ENCODE results near the gene TRAF4.
A peak's percentile ranks its signal among the peaks of the same experiment; 100 is the strongest.

Gene TRAF4, protein sequence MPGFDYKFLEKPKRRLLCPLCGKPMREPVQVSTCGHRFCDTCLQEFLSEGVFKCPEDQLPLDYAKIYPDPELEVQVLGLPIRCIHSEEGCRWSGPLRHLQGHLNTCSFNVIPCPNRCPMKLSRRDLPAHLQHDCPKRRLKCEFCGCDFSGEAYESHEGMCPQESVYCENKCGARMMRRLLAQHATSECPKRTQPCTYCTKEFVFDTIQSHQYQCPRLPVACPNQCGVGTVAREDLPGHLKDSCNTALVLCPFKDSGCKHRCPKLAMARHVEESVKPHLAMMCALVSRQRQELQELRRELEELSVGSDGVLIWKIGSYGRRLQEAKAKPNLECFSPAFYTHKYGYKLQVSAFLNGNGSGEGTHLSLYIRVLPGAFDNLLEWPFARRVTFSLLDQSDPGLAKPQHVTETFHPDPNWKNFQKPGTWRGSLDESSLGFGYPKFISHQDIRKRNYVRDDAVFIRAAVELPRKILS

DNA sequence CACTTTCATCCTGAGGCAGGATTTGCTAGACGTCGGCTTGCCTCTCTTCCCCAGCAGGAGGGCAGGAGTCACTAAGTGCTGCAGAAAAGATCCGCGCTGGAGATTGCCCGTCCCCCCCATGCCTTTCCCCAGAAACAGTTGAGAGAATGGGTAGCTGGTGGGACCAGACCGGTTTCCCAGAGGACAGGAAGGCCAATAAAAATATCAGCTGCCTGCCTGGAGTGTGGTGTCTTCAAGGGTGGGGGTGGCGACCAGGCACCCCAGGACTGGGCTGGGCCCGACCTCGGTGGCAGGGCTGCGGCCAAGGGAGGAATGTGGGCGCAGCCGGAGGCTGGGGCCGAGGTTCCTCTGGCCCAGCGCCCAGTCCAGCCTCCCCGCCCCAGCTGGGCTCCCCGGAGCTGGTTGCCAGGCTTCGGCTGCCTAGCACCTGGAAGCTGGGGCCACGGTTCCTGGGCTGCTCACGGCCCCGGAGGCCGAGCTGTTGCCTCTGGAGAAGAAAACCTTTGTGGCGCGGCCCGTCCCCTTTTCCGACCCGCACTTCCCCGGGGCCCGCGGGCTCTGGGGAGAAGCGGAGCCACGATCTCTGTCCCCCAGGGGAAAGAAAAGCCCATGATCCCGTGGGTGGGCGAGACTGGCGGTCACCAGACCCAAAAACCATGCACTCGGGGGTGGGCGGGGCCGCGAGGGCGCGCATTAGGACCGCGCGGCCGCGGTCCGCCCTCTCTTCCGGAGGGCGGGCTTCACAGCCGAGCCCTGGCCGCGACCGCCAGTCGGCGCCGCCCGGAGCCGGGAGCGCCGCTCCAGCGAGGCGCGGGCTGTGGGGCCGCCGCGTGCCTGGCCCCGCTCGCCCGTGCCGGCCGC lies at the start of gene TRAF4:
TSS of gene TRAF4 (plus strand) at position 769 of the 861 bp plus-strand sequence. CDS start 102 bp downstream, outside the sequence.
- peak; percentile 52 for DNase-seq

DNA sequence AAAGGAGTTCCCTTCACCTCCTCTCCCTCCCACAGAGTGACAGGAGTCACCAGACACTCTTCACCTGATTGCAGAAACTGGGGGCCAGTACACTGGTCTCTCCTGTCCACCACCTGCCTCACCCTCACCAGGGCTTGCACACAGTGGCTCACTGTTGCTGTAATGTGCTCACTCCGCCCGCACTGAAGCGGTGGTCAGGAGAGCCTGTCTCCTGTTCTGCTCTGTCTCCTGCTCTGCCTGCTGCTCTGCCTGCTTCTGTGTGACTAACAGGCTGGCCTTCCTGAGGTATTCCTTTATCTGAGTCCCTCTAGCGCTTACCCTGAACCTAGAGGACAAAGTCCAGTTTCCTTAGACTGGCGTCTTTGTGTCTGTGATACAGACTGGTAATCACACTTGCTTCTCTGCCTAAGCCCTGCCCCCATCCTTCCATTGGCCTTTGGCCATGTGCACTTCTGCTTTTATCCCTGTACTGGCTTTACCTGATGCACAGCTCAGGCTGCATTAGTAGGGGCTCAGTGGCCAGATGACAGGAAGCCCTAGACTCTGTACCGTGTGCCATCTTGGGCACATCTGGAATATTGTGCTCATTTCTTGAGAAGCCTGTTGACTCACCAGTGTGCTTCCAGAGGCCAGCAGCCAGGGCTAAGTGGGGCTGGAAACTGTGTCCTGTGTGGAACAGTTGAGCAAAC lies 45.4 kb upstream of the TRAF4 start:
- no peak for DNase-seq

DNA sequence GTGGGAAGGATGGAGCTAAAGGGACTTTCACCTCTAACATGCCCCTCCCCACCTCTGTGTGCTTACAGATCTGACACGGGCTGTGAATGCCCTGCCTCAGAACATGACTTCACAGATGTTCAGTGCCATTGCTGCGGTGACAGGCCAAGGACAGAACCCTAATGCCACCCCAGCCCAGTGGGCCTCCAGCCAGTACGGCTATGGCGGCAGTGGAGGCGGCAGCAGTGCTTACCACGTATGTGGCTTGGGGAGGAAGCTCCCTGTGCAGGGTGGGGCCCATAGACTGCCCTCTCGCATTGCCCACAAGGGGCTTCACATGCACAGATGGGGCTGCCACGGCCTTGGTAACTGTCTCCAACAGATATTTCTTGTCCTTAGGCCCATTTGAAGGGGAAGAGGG lies 43.5 kb upstream of the TRAF4 start:
- no peak for DNase-seq

DNA sequence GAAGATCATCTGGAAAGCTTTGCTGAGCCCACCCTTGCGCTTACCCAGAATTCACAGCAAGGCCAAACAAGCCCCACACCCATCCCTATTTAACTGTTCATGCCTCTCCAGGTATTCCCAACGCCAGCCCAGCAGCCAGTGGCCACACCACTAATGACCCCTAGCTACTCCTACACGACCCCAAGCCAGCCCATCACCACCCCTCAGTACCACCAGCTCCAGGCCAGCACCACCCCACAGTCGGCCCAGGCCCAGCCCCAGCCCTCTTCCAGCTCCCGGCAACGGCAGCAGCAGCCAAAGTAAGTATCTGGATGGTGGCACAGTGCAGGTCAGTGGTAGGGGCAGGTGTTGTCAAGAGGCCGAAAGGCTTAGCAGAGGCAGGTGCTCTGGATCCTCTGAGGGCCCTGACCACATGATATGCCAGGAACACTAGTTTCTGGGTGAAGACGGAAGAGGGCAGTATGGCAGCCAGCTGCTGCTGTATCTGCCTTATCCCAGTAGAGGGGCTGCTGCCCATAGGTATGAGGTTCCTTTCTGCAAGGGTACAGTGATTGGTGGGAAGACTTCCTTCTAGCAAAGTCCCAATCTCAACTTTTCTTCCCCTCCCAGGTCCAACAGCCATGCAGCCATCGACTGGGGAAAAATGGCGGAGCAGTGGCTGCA lies 42.9 kb upstream of the TRAF4 start:
- no peak for DNase-seq

DNA sequence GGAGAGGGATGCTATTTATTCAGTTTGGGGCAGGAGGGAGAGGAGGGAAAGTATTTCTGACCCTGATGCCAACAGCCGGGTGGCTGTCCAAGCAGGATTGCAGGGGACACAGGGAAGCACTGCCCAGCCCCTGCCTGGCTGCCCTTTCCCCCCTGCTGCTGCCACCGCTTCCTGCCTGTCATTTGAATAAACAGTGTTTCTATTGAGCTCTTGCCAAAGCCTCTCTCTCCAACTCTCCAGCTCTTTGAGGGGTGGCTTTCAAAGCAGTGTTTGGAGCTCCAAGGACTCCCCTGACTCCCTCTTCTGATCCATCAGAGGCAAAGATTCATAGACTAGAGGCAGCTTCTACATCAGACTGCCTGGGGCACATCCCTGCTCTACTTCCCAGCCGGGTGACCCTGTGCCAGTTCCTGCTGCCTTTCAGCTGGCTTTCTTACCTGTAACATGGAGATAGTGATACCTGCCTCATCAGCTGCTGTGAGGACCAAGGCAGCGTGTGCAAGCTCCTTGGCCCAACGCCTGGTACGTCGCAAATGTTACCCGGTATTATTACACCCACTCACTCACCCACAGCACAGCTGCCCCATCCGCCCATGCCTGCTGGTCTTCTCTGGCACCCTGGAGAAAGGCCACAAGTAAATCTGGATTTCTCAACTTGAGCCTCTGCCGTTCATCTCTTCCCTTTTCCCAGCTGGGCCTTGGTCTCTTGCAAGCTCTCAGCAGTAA lies 41.6 kb upstream of the TRAF4 start:
- DNase-seq, result no peak

DNA sequence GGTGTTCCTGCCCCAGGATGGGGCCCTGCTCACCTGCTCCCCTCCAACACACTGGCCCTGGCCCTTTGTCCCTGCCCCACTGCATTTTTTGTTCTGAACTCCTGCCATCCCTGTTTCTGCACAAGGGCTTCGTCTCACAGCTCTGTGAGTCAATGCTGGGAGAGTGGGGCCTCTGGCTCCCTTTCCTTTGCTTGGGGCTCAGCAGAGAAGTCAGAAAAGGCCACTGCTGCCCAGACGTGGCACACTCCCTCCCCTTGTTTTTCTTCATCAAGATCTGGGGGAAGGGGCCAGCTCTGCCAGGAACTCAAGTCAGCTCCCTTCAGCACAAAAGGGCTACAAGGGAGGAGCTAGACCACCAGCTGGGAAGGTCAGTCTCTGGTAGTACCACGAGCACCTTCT lies 41.1 kb upstream of the TRAF4 start:
- no peak for DNase-seq

DNA sequence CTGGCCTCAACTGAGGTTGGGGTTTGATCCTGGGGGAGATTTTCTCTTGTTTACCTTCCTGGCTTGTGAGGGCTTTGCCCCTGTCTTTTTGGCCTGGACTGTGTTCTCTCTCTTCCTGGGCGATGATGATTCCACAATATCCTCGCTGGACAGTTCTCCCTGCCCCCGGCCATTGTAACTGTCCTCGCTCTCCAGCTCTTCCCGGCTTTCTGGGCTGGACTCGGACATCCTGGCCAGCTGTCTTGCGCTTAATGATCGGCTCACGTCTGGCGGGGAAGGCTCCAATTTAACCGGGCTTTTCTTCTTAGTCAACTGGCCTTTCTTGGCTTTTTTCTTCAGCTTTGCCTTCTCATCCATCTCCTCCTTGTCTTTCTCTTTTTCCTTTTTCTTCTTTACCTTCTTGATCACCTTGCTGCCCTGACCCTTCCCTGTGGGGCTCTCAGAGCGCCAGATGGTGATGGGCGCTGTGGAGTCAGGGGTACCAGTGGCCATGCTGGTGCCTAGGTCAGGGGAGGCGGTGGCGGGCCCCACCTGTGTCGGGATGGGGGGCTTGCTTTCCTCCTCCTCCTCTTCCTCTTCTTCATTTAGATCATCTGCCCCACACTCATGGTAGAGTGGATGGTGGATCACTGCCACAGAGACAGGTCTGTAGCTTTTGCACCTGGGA lies 40.1 kb upstream of the TRAF4 start:
- DNase-seq, result no peak

DNA sequence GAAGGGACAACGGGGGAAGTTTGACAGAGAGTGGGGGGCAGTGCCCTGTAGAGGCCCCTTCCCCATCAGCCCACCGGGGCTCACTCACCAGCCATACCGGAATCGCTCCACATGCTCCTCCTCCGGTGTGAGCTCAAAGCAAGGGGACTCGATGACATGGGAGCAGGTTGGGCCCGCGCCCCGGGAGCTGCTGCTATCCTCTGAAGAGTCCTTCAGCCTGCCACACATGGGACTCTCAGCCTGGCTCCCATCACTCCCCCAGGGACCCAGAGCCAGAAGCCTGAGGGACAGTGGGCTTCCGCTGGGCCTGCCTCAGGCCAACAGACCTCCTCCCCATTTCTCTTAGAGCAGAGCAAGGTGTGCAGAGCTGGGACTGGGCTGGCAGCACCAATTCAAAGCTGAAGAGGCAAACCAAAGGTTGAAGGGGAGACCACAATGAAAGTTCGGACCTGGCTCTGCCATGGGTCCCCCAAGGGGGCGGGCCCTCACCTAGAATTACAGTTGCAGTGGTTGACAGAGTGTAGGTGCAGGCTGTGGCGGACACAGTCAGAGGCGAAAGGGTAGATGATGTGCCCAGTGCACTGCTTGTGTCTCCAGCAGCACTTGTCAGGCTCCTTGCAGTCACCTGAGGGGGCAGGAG lies 39.5 kb upstream of the TRAF4 start:
- no peak for DNase-seq

DNA sequence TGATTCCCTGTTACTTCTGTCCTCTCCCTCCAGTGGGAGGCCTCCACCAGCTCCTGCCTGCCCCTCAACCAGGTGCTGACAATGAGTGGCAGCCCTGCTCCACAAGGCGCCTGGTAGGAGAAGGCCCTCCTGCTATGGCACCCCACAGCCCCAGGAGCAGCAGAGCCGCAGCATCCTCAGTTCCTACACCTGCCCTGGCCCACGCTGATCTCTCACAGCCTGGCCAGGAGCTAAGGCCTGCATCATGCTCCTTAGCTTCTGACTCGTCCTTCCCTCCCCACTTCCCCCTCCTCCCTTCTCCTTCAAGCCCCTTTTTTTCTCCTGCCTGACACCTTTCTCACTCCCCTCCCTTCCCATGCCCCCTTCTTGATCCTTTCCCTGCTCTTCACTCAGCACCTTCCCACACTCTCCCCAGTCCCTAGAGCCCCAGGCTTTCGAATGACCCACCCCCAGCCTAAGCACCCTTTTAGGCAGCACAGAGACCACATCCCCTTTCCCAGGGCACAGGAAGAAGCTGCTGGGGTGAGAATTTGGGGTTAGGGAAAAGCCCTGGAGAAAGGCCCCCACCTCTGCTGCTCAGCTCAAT lies 38.6 kb upstream of the TRAF4 start:
- no peak for DNase-seq

DNA sequence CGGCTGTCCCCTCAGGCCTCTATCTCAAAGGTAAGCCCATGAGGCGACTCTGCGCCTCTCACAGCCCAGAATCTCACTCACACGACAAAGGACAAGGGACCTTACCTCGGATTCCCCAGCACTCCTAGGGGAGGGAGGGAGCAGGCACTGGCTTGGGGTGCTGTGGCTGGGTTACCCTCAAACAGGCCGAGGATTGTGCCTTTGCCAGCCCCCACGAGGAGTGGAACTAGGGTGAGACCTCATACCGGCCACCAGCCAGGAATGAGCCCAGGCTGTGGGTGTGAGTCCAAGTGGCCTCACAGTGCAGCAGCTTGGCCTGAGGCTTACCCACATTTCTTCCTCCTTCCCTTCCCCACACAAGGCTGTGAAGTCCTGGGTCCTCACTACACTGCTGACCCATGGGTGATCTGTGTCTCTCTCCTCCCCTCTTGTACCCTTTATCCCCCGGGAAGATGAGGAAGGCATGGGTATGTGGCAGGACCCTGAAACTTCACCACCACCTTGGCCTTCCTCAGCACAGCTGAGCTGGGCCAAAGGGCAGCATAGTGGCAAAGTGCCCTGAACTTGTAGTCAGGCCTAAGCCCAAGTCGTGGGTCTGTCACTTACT lies 38.0 kb upstream of the TRAF4 start:
- no peak for DNase-seq

DNA sequence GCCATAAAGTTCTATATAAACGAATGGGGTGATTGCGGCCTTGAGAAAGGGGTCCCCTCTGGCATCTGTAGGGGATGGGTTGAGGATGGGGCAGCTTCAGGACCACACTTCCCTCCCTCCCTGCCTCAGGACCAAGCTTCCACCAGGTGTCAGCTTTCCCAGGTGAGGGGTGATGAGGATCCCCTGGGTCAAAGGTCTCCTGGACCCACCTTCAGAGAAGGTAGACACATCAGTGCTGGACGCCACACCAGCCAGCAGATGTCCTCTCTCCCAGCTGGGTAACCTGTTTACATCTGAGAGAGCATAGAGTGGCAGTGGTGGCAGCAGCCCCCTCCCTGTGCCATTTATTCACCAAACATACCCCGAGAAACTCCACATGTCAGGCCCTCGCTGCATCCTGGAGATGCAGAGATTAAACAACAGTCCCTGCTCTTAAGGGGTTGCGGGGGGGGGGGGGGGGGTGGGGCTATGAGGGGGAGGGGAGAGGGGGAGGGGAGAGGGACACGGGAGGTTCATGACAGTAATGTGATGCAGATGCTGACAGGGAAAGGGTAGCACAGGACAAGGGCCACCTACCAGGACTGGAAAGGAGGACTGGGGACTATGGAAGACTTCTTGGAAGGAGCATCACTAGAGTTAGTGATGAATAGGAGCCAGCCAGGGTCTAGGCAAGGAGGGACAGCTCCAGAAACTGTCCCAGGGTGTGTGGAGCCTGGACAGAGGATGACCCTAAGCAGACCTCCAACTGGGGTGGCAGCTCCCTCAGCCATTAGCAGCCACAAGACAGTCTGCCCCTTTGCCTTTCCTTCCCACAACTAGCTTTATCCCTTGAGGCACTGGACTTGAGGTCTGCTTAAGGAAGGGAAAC lies 37.1 kb upstream of the TRAF4 start:
- DNase-seq, result no peak

DNA sequence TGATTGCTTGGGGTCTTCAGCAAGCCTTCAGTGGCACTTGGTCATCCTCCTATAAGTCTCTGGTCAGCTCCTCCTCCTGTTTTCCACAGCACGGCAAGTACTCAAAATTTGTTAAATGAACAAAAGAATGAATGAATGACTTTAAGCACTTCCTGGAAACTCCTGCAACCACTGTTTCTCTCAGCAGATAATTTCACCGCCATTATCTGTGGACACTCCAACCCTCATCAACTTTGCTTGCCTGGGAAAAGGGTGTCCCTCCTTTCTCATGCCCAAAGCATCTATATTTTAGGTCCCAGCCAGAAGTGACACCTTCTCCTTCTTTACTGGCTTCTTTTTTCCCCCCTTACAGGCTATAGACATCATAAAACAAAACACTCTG lies 36.5 kb upstream of the TRAF4 start:
- DNase-seq, result no peak

DNA sequence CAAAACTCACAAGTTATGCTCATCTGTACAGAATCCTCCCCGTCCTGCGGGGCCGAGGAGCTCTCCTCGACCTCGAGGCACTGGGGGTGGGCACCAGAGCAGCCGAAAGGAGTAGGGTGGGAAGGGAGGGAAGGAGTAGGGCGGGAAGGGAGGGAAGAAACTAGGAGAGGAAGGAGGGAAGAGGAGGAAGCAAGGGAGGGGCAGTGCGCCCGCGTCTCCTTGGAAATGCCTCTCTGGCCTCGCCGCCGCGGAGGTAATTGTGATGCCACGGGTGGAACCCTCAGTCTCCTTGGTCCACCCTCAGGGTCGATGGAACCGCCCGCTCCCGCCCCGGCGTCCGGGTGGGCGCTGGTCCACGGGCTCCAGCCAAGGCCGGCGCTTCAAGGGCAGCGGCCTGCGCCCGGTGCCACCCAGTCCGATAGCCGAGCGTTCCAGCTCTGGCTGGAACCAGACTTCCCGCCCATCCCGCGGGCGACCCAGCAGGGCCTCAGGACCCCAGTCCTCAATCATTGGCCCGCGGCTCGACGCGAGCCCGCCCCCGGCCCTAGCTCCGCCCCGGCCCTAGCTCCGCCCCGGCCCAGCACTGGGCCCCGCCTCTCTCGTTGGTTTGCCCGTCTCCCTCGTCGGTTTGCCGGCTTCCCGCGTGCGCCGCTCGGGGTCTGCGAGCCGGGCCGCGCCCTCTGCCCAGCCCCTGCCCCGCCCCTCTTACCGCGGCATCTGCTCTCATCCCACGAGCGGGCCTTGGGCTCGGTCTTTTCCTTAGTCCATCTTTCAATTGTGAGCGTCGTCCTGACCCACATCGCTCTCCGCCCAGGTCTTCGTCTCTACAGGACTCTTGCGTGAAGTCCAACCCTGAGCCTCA lies 32.7 kb upstream of the TRAF4 start:
- peak; percentile 27 for DNase-seq

DNA sequence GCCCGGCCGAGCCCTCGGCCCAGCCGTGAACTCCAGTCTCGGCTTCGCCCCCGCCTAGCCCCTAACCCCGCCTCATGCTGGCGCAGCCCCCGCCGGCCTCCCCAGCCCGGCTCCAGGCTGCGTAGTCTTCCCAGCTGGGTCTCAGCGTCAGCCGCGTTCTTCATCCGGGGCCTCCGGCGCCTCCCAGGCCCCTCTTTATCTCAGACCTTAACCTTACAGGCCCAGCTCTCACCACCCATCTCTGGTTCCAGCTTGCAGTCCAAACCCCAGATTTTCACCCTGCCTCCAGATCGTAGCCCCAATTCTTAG lies 32.1 kb upstream of the TRAF4 start, which contains the start of gene PROCA1:
TSS of gene PROCA1 (minus strand) at position 166 of the 309 bp plus-strand sequence. CDS start 228 bp downstream, outside the sequence.
- no peak for DNase-seq

DNA sequence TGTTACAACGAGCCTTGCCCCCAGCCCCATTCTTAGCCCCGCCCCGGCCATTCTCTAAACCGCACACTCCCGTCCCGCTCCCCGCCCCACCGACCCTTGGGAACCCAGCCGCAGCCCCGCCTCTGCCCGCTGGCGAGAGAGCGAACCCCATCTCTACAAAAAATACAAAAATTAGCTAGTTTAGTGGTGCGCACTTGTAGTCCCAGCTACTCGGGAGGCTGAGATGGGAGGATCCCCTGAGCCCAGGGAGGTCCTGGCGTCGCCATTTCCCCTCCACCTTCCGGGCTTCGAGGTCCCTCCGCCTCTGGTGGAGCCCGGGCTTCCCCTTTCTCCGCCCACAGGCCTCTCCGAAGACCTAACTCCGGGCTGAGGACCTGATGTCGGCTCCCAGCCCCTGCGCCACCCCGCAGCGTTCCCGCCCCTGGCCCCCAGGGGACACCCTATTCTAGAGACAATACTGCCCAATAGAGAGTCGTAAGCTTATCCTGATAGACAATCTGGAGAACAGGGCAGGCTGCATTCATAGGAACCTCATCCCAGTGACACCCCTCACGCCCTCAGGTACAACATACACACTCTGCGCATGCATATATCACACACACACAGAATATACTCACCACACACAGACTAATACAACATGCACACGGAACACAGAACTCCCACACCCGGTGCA lies 31.6 kb upstream of the TRAF4 start:
- peak; percentile 38 for DNase-seq

DNA sequence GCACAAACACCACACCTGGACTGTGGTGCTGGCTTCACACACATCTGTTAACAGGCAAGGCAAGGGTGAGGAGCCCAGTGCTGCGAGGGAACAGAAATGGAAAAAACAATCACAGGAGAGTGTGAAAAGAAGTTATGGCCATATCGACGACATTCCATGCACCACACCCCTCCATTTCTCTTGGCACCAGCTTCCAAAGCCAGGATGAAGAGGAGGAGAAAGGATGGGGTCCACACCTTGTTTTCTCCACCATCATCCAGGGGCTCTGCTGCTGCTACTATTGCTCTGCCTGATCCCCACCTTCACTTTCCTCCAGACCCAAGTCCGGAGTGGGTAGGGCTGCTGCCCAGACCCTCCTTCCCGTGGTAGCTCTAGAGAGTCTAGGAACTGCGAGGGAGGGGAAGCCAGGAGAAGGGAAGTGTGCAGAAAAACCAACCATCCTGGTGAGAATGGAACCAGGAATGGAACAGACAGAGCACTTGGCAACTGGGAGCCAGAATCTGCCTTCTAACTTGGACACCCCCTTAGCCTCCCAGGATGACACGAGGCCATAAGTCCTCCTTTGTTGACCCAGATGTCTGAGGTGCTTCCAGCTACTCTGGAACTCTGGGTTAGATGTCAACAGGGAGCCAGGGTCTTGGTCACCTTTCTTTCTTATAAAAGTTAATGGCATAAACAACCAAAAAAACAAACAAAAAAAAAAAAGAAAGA lies 31.0 kb upstream of the TRAF4 start:
- no peak for DNase-seq

DNA sequence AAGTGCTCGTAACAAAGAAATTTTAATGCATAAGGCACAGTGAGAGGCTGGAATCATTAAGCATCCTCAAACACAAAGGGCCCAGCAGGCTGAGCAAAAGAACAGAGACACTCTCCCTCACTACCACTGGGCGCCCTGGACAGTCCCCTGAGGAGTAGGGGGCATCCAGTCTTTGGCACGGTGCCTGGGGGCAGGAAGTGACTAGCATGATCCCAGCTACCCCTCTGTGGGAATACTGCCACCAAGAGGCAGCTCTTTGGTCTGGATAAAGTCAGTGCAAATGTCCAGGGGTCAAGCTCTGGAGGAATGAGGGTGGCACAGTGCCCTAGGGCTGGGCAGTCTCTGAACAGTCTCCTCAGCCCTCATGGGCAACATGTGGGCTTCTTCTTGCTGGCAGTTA lies 29.5 kb upstream of the TRAF4 start:
- no peak for DNase-seq
